ENCODE measurements around the gene LCOR. TPM values are rescaled to one million over a fixed set of nuclear protein-coding genes. Genes with fewer than 3 reads are reported as not detected.

LCOR gene
- total and polyA plus RNA-seq, 2 of the 4 experiments (the other 2 are of a cell fraction): 3.7 to 36.9 TPM

- H4K91ac ChIP-seq (ENCODE audit: insufficient read depth, low read depth, low read length): no peak overlapping the region
- H2BK15ac ChIP-seq (ENCODE audit: low read depth, low read length): no peak overlapping the region
- no peak overlapping the region for H3K14ac ChIP-seq (replicated peaks; ENCODE audit: low read depth, low read length)
- H2BK5ac ChIP-seq (ENCODE audit: low read depth, low read length, poor library complexity, severe bottlenecking): no peak overlapping the region
- peaks cover 1% of the 10 kb centered on the region; the same call in 1 of the 2 replicates for H3K4me1 ChIP-seq (ENCODE audit: control insufficient read depth, insufficient read depth, low read length)
- 0 out of 2 replicates have a peak, but pooled peaks cover 2% of the 10 kb centered on the region for H3K9me1 ChIP-seq (ENCODE audit: insufficient read depth, low read length)
- peaks cover 26 to 47% of the 10 kb centered on the region in 2 experiments for H3K79me1 ChIP-seq (ENCODE audit: low read depth in 1 of 2, low read length in 2 of 2)
- DNase-seq: peak; percentile 35
- no peak overlapping the region for H3K56ac ChIP-seq (ENCODE audit: extremely low read depth, insufficient read depth, low read length)
- H2AFZ ChIP-seq (replicated peaks; ENCODE audit: low read length, poor library complexity): no peak overlapping the region
- H3K9me3 ChIP-seq (ENCODE audit: control insufficient read depth, insufficient read depth, low read length): no peaks in the 10 kb centered on the region
- H3K27me3 ChIP-seq (ENCODE audit: control insufficient read depth, insufficient read depth, low read length): no peaks in the 10 kb centered on the region
- intact Hi-C loops (cut with micrococcal nuclease) (no loop called here), dilution Hi-C loops (cut with HindIII; ENCODE audit: low sequenced_read_pairs, unreplicated experiment) (no loop called here), in situ Hi-C loops (cut with MboI; ENCODE audit: low sequenced_read_pairs) (no loop called here)
- peaks cover 13% of the 10 kb centered on the region for H4K20me1 ChIP-seq (ENCODE audit: insufficient read depth, low read length)
- H3K36me3 ChIP-seq (ENCODE audit: control insufficient read depth, insufficient read depth, low read length): peaks cover 5% of the 10 kb centered on the region
- TF ChIP-seq CTCF (conservative IDR thresholded peaks at IDR 0.05; ENCODE audit: low read depth, low read length): peak; percentile 54
- TF ChIP-seq CEBPB (IDR thresholded peaks at IDR 0.05; ENCODE audit: low read depth, low read length): no peak
- no peak for TF ChIP-seq RFX5 (IDR thresholded peaks at IDR 0.05; ENCODE audit: low read depth, low read length)
- TF ChIP-seq CHD1 (IDR thresholded peaks at IDR 0.05; ENCODE audit: low read depth, low read length): no peak
- no peak for TF ChIP-seq MAFK (IDR thresholded peaks at IDR 0.05; ENCODE audit: low read depth, low read length)
- TF ChIP-seq RCOR1 (IDR thresholded peaks at IDR 0.05; ENCODE audit: insufficient replicate concordance, low read length): no peak
- TF ChIP-seq SMC3 (IDR thresholded peaks at IDR 0.05; ENCODE audit: low read depth, low read length): peak; percentile 28; the same call in 1 of the 2 replicates
- peak; percentile 42 for TF ChIP-seq RAD21 (IDR thresholded peaks at IDR 0.05; ENCODE audit: low read length)
- TF ChIP-seq BHLHE40 (IDR thresholded peaks at IDR 0.05; ENCODE audit: low read depth, low read length): no peak
- no peak overlapping the region for H3K9ac ChIP-seq (ENCODE audit: low read depth, low read length)
- no peak overlapping the region for H3K4me3 ChIP-seq (ENCODE audit: insufficient read depth, low read depth, low read length)
- no peak overlapping the region for H3K18ac ChIP-seq (ENCODE audit: low read depth, low read length)
- no peak for ATAC-seq (ENCODE audit: low read depth)
- no peak overlapping the region for H2AK9ac ChIP-seq (replicated peaks; ENCODE audit: low read depth, low read length, poor library complexity)
- no peak overlapping the region for H3K27ac ChIP-seq (ENCODE audit: insufficient read depth, low read length)
- no TSS peak for BruUV-seq (replicated peaks)
- H3K23ac ChIP-seq (ENCODE audit: low read depth, low read length): no peak overlapping the region
- H3K4ac ChIP-seq (ENCODE audit: low read depth, low read length): no peak overlapping the region
- H3K4me2 ChIP-seq (ENCODE audit: low read depth, low read length): no peak overlapping the region
- H4K5ac ChIP-seq (ENCODE audit: low read depth, low read length): no peak overlapping the region
- 83% methylated on average over 3 of the region's 13 CpGs; no CpG with 5 or more reads in 1 of the 2 experiments for WGBS, 2 experiments (ENCODE audit: extremely low coverage in 2 of 2, insufficient read length in 1 of 2)
- no peak overlapping the region for H2AK5ac ChIP-seq (ENCODE audit: low read depth, low read length)
- CTCF ChIA-PET: interaction anchor here (0.6 to 1.1 kb wide), 5 partner anchors 14 to 164 kb away, joined by 3 to 7 read pairs (median 3); no protein-coding TSS in a partner anchor
- no peak overlapping the region for H2BK20ac ChIP-seq (ENCODE audit: low read depth, low read length)
- no peak overlapping the region for H4K8ac ChIP-seq (ENCODE audit: low read depth in 2 of 2, low read length in 2 of 2)
- no peak overlapping the region for H2BK120ac ChIP-seq (ENCODE audit: low read depth, low read length)
- POLR2A ChIA-PET (ENCODE audit: unreplicated experiment): no interaction called here
Observed at GRCh38 chr10:96910488-96911395, 78.6 kb downstream of the LCOR start.

Data from IMR-90 (cell line).